ENCODE results near the gene NRG2.

DNA sequence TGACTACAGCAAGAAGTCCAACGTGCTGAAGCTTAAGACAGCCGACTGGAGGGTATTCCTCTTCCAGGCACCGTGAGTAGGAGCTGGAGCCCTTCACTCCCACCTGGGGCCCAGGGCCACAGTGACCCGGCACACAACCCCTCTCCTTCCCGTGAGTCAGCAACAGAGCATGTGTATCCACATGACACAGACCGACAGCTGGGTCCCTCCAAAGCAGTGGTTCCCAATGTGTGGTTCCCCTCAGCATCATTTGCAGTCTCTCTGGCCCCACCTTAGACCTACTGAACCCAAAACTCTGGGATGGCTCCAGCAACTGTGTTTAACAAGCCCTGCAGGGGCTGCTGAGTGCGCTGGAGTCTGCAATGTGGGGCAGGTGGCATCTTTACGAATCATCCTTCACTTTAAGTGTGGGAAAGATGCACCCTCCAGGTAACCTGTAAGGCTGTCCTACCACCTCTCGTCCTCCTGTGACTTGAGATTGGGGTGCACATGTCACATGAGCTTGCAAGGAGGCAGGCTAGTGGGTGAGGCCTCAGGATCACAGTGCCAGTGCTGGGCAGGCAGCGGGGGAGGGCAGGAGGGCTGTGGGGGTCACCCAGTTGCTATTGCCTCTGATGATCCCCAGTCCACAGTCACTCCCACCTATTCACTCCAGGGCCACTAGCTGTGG is 205.3 kb downstream of the NRG2 start:
- no peak for TF ChIP-seq POLR2A (IDR thresholded peaks at IDR 0.05)
- TF ChIP-seq, protein P1, sequence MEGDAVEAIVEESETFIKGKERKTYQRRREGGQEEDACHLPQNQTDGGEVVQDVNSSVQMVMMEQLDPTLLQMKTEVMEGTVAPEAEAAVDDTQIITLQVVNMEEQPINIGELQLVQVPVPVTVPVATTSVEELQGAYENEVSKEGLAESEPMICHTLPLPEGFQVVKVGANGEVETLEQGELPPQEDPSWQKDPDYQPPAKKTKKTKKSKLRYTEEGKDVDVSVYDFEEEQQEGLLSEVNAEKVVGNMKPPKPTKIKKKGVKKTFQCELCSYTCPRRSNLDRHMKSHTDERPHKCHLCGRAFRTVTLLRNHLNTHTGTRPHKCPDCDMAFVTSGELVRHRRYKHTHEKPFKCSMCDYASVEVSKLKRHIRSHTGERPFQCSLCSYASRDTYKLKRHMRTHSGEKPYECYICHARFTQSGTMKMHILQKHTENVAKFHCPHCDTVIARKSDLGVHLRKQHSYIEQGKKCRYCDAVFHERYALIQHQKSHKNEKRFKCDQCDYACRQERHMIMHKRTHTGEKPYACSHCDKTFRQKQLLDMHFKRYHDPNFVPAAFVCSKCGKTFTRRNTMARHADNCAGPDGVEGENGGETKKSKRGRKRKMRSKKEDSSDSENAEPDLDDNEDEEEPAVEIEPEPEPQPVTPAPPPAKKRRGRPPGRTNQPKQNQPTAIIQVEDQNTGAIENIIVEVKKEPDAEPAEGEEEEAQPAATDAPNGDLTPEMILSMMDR (IDR thresholded peaks at IDR 0.05) = no peak

Measured in body of pancreas (tissue), 4 donors.